ENCODE results near the gene SEMA5B.

SEMA5B gene, protein sequence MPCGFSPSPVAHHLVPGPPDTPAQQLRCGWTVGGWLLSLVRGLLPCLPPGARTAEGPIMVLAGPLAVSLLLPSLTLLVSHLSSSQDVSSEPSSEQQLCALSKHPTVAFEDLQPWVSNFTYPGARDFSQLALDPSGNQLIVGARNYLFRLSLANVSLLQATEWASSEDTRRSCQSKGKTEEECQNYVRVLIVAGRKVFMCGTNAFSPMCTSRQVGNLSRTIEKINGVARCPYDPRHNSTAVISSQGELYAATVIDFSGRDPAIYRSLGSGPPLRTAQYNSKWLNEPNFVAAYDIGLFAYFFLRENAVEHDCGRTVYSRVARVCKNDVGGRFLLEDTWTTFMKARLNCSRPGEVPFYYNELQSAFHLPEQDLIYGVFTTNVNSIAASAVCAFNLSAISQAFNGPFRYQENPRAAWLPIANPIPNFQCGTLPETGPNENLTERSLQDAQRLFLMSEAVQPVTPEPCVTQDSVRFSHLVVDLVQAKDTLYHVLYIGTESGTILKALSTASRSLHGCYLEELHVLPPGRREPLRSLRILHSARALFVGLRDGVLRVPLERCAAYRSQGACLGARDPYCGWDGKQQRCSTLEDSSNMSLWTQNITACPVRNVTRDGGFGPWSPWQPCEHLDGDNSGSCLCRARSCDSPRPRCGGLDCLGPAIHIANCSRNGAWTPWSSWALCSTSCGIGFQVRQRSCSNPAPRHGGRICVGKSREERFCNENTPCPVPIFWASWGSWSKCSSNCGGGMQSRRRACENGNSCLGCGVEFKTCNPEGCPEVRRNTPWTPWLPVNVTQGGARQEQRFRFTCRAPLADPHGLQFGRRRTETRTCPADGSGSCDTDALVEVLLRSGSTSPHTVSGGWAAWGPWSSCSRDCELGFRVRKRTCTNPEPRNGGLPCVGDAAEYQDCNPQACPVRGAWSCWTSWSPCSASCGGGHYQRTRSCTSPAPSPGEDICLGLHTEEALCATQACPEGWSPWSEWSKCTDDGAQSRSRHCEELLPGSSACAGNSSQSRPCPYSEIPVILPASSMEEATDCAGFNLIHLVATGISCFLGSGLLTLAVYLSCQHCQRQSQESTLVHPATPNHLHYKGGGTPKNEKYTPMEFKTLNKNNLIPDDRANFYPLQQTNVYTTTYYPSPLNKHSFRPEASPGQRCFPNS

DNA sequence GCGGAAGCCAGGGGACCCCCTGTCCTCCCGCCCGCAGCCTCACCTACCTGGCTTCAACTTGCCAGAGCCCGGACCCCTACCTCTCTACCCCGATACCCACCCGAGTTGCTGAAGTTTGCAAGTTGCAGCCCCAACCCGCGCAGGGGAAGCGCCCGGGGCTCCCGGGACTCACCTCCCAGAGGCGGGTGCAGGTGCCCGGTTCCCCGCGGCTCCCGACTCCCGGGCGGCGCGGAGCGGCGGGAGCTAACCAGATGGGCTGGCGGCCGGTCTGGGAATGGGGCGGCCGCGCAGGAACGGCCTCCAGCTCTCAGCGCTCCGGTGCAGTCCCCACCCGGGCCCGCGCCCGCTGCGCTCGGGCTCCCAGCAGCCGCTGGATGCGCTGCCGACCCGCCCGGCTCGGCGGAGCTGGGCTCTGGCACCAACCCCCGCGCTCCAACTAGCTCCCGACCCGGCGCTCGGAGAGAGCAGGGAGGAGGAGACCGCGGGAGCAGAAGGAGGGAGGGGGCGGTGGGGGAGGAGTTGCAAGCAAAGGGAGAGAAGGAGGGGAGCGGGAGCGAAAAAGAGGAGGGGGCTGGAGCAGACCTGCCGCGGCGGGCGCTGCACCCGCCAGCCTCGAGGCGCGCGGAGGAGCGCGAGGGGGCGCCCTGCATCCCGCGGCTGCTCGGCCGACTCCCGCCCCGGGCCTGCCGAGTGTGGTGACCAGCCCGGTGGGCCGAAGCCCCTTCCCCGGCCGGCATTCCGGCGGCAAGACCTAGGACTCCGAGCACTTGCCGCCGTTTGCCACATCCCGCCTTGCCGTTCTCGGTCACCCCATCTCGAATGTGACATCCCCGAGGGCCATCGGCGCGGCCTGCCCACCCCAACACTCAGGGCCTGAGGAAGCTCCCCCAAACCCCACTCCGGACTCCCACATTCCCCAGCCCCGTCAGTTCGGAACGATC lies at the start of gene SEMA5B:
Gene SEMA5B (minus strand): TSS at position 472 of the 941 bp plus-strand sequence. CDS start 66,500 bp downstream, outside the sequence.
- peak within 1 kb of the TSS; percentile 51 for H3K4me3 ChIP-seq (ENCODE audit: low read depth, low read length, poor library complexity, severe bottlenecking)
- peaks cover 19% of the 10 kb centered on the region for H3K4me1 ChIP-seq (ENCODE audit: insufficient read depth, low read length, severe bottlenecking)
- H3K27me3 ChIP-seq (ENCODE audit: insufficient read depth, low read length): peaks cover 9% of the 10 kb centered on the region; the same call in 1 of the 2 replicates
- no peaks in the 10 kb centered on the region for H3K79me2 ChIP-seq (ENCODE audit: insufficient read depth, low read length)
- no peaks in the 10 kb centered on the region for H4K20me1 ChIP-seq (ENCODE audit: insufficient read depth, low read length)
- H3K9me2 ChIP-seq (ENCODE audit: low read depth, low read length): no peaks in the 10 kb centered on the region
- no peaks in the 10 kb centered on the region for H3F3A ChIP-seq (ENCODE audit: insufficient read depth, low read length)
- no peak within 1 kb of the TSS for H3K27ac ChIP-seq (ENCODE audit: low read depth, low read length, poor library complexity, severe bottlenecking)
- no peaks in the 10 kb centered on the region for H3K36me3 ChIP-seq (ENCODE audit: insufficient read depth, low read length)
- H3K9ac ChIP-seq (ENCODE audit: low read length): no peak within 1 kb of the TSS; the same call in 1 of the 2 replicates
- no peaks in the 10 kb centered on the region for H3K9me3 ChIP-seq (ENCODE audit: low read length)
- peak within 1 kb of the TSS; percentile 73 for H3K4me2 ChIP-seq (ENCODE audit: low read length)
- H2AFZ ChIP-seq (ENCODE audit: low read length): no peak within 1 kb of the TSS
- TF ChIP-seq CTCF (IDR thresholded peaks at IDR 0.05; ENCODE audit: low read length) (peak; percentile 49), EZH2 (IDR thresholded peaks at IDR 0.05; ENCODE audit: borderline replicate concordance, low read length) (peak; percentile 87; the same call in 1 of the 2 replicates)

DNA sequence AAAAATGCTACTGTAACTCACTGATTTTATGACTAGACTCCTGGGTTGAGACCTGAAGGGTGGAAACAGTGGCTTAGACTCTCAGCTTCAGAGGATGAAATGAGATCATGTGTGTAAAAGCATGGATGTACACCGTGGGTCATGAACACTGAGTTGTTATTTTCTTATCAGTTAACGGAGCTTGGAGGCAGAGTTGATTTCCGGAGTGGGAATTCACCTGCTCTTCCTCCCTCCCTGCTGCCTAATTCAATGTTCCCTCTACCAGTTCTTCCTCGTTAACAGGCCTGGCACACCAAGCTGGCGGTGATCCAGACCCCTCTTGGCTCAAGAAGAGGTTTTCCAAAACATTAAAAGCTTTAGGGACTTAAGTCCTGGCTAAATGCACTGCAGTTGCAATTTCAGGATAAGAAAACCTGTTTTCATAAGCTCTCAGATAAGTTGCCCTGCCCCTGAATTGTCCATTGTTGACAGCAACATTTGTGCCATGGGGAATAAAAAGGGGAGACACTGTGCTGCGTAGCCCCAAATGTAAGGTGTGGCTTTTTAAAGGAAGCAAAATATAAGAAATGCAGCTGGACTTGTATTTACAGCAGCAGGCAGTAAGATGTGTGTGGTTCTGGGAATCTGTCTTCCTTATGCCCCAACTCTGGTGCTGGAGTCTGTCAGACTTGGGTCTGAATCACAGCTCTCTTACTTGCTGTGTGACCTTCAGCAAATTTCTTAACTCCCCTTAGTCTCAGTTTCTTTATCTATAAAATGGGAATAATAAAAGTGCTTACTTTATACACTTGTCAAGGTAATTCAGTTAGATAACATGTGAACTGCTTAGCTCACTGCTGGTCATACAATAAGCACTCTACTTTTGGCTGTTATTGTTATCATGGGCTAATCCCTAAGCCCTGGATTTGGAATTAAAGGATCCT lies 49.2 kb upstream of the SEMA5B start:
- Histone ChIP-seq H3K27ac (ENCODE audit: low read depth, low read length, poor library complexity, severe bottlenecking) (no peak overlapping the region), H3K4me2 (ENCODE audit: low read length) (no peak overlapping the region), H3K79me2 (ENCODE audit: insufficient read depth, low read length) (no peaks in the 10 kb centered on the region; the same call in 1 of the 2 replicates), H3K4me1 (ENCODE audit: insufficient read depth, low read length, severe bottlenecking) (peaks cover 5% of the 10 kb centered on the region), H3K4me3 (ENCODE audit: low read depth, low read length, poor library complexity, severe bottlenecking) (no peak overlapping the region), H3K27me3 (ENCODE audit: insufficient read depth, low read length) (no peaks in the 10 kb centered on the region), H3K9ac (ENCODE audit: low read length) (no peak overlapping the region), H3K9me3 (ENCODE audit: low read length) (no peaks in the 10 kb centered on the region), H3K36me3 (ENCODE audit: insufficient read depth, low read length) (no peaks in the 10 kb centered on the region), H4K20me1 (ENCODE audit: insufficient read depth, low read length) (no peaks in the 10 kb centered on the region), H3F3A (ENCODE audit: insufficient read depth, low read length) (no peaks in the 10 kb centered on the region), H3K9me2 (ENCODE audit: low read depth, low read length) (no peaks in the 10 kb centered on the region), H2AFZ (ENCODE audit: low read length) (no peak overlapping the region)
- TF ChIP-seq CTCF (IDR thresholded peaks at IDR 0.05; ENCODE audit: low read length): no peak
